DMS53 treated with DMSO at 0.1 percent for 48 hours (cell line): Measurements from ENCODE around the gene CYP26B1.

Experiments
- DNase-seq: peaks from one replicate; lab custom pipeline; 2025; ENCODE audit not compliant: unreplicated experiment; lab: John Stamatoyannopoulos, UW

Gene CYP26B1, protein sequence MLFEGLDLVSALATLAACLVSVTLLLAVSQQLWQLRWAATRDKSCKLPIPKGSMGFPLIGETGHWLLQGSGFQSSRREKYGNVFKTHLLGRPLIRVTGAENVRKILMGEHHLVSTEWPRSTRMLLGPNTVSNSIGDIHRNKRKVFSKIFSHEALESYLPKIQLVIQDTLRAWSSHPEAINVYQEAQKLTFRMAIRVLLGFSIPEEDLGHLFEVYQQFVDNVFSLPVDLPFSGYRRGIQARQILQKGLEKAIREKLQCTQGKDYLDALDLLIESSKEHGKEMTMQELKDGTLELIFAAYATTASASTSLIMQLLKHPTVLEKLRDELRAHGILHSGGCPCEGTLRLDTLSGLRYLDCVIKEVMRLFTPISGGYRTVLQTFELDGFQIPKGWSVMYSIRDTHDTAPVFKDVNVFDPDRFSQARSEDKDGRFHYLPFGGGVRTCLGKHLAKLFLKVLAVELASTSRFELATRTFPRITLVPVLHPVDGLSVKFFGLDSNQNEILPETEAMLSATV

DNA sequence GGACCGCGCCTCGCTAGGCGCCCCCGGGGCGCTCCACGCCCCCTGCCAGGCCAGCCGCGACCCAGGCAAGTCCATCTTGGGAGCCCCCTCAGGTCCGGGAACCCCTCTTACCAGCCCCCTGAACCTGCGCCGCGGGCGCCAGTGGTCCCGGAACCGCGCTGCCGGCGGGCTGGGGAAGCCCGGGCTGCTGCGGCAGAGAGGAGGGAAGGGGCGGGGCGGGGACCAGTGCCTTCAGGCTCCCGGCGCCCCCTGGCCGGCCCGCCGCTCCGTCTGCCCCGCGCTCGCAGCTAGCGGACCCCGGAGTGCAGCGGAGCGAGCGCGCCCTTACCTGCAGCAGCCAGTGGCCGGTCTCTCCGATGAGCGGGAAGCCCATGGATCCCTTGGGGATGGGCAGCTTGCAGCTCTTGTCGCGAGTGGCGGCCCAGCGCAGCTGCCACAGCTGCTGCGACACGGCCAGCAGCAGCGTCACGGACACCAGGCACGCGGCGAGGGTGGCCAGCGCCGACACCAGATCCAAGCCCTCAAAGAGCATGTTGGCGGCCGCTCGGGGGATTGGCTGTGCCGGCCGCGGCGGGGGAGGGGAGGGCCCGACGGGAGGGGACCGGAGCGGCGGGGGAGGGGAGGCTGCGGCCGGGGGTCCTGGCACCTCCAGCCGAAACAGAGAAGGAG lies at the start of gene CYP26B1:
Gene CYP26B1, minus strand, starts transcription at position 560 of the 669 bp plus-strand sequence. Its CDS starts 28 bp downstream, at position 532.
- DNase-seq, result no peak

DNA sequence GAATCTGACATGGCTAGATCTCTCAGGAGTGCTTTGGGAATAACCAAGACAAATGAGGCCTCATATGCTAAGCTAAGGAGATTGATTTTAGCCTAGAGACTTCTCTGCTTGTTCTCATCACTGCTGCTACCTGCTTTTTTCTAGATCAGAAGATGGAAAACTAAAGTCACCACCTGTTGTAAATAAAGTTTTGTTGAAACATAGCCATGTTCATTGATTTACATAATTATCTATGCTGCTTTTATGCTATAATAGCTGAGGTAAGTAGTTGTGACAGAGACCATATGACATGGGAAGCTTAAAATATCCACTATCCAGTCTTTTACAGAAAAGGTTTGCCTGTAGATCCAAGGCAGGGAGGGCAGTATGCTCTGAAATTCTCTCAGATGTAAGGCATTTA lies 46.1 kb upstream of the CYP26B1 start:
- DNase-seq, result no peak

DNA sequence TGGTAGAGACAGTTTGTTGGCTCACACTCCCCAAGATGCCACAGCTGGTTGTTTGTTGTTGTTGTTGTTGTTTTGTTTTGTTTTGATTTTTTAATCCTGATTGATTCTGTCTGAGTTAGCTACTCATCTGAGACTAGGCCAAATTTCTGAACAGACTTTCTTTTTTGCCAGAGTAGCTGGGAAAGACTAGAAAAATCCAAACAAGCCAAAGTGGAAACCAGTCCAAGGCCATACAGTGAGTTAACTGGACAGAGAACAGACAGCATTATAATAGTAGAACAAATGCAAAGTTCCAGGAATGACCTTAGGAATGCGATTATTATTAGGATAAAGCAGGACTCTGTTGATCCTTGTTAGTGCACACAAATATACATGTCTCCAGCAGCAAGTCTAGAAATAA lies 43.8 kb upstream of the CYP26B1 start:
- DNase-seq, result no peak

DNA sequence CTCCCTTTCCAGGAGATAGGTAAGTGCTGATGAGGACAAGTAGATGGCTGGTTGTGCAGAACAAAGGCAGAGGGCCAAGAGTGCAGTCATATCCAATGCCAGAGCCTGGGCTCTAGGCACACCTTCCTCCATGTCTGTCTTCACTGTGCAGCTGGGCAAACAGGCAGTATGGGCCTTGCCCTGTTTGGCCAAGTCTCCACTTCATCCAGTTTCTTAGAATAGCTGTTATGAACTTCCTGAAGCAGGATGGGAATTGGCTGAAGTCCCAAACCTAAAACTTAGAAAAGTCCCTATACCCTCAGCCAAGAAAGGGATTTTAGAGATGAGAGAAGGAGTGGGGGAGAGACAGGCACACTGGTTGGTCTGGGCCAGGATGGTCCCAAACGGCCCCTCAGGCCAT lies 37.5 kb upstream of the CYP26B1 start:
- DNase-seq, result no peak

DNA sequence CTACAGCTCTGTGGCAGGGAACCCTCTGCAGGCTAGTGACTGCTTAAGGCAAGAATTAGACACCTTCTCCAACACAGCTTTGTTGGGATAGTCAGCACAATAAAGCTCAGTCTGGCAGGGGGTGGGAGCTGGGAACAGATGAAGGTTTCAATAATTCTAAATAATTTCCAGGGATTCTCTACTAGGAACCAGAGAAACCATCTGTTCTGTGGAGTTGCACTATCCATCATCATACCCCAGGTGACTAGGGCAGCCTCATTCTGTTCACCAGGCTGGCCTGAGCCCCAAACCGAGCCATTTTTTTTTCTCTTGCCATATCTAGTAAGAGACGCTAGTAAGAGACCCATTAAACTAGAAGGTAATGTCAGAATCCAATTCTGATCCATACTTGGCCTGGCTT lies 35.8 kb upstream of the CYP26B1 start:
- no peak for DNase-seq

DNA sequence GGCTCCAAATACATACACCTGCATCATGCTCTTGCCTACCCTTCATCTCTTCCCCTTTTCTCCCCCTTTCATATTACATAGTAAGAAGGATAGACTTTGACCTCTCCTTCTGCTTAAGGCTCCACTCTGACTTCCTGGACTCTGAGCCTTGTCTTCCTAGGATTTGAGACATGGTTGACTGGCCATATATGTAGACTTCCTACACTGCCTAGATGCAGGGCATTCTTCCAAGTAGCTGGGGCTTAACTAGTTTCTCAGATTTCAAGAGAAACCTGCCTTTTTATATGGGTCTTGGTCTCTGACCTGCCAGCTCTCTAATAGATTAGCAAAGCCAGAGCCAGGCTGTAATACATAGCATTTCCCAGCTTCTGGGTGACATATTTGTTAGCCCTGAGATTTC lies 35.4 kb upstream of the CYP26B1 start:
- no peak for DNase-seq

DNA sequence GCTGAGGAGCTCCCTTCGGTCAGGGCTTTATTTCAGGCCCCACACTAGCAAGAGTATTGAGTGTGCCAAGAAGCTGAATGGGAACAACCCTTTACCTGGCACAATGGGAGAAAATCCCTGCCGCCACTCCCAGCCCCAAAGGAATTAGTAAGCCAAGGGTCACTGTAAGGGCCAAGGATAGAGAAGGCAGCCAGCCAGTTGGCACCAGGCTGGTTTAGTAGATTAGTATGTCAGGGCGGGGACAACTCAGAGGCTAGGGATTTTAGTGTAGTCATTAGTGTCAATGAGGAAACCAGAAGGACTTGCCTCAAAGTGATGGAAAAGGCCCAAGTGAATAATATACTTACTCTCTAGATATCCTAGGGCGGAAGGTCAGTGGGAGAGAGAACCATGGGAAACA lies 34.9 kb upstream of the CYP26B1 start:
- DNase-seq, result no peak

DNA sequence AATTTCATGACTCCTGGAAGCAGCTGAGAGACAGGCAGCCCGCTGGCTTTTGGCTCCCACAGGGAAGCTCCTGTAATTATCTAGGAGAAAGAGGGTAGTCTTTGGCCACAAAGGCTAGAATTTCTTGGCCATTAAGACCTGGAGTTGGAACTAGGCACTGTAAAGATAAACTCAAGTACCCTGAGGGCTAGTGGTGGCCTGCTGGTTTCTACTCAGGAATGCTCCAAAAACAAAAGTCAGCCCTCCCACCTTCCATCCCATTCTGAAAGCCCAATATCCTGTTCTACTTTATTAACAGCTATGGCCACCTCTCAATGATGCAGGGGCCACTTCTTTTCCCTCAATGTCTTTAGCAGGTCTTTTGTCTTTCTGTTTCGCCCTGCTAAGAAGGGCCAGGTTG lies 34.0 kb upstream of the CYP26B1 start:
- DNase-seq, result no peak

DNA sequence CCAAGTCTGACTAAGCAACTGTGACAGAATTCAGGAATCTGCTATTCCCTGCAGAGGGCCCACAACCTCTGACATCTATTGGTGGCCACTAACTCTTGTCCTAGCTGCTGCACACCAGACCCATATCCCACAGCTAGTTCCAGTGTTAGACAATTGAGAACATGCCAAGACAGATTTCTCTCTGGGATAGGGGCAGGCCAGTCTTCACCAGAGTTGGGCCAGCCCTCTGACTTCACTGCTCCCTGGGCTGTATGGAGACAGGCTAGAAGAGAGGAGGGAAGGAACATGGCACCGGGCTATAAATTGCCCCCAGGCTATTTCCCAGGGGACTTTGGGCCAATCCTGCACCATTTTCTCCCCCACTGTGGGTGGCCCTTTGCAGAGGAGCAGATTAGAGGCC lies 32.7 kb upstream of the CYP26B1 start:
- no peak for DNase-seq

DNA sequence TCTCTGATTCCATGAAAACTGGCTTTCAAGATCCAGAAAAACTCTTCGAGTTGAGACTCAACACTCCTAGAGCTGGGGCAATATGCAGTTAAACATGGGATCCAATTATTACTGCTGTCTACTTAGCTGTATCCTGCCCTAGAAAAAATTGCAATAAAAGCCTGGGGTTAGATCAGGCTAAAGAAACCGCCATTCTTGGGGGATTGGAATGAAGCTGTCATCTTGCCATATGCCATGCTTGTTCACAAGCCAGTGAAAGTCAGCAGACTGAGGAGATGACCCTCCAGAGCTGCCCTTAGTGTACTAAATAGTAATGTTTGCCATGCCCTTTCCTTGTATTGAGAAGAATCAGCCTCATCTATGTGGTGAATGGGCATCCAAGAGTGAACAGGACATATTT lies 30.9 kb upstream of the CYP26B1 start:
- no peak for DNase-seq

DNA sequence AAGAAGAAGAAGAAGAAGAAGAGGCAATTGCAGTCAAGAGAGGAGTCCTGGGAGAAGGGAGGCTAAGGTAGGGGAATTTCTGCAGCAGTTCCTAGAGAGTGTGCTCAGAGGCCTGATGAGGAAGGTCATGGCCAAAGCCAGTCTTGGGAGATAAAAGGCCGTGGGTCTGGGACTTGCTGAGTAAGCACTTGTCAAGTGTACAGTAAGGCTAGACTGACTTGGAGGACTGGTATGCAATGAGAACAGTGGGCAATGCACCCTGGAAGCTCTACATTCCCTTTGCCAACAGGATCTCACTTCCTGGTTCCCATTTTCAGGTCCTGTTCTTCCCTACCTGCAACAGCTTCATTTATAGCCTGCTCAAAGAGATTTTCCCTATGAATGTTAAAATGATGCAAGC lies 28.6 kb upstream of the CYP26B1 start:
- DNase-seq, result no peak

DNA sequence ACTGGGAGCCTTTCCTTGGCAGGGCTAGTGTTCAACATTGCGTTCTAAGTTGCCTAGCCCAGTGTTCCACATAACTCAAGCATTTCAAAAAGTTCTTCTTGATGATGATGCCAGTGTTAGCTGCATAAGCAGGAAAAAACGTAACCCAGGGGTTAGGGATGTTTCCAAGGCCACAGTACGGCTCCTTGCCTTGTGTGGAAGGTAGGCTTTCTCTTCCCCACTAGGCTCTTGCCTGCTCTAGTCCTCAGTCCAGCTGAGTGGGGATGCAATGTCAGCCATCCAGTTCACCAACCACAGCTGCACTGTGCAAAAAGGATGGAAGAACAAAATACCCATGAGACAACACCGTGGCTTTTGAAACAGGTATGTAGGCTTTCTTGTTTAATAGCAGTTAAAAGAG lies 28.0 kb upstream of the CYP26B1 start:
- DNase-seq, result no peak

DNA sequence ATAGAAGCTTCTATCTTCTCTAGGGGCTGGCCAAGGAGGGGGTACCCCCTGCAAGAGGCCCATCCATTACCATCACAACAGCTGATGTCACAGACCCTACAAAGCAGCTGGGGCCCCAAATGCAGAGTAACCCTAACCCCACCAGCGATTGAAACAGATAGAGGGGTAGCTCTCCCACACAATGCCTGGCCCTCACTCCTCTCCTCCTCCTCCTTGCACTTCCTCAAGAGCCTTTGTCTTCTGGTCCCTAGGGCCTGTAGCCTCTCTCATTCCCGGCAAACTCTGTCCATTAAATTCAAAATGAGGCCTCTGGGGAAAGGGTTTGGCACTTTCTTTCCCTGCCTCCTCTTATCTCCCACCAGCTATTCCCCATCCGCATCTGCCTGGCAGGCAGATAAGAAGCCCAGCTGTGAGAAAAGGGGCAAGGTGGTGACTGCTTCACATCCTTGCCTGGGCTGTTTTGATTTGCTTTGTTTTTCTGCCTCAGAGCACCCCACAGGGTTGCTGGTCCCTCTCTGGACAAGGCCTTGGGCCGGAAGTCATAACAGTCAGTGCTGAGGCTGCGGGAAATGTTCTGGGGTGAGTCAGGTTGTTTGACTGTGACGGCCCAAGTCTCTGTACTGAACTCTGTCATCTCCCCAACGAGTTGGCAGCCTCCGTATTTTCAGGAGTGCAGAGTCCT lies 26.1 kb upstream of the CYP26B1 start:
- no peak for DNase-seq

DNA sequence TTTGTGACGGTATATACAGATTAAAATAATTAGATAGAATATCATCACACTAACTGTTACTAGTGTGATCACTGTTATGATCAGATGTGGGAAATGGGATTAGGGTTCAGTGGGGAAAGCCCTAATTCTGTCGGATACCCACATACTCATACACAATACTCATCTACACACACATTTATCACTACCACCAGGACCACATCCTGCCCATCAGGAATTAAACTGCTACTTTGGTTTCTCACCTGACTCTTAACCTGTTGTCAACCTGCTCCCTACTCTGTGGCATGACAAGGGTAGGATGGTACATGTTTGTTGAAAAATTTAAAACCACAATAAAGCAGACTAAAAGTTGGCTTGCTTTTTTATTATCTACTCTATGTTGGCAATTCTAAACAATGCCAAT lies 24.8 kb upstream of the CYP26B1 start:
- no peak for DNase-seq

DNA sequence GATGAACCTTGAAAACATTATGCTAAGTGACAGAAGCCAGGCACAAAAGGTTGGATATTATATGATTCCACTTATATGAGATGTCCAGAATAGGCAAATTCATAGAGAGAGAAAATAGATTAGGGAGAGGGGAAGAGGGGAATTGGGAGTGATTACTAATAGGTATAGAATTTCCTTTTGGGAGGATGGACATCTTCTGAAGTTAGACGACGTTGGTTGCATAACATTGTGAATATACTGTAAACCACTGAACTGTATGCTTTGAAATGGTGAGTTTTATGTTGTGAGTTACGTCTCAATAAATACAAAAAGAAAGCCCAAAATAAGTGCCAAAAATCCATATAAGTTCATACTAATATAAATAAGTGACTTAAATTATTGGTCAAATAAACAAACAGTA lies 18.6 kb upstream of the CYP26B1 start:
- no peak for DNase-seq

DNA sequence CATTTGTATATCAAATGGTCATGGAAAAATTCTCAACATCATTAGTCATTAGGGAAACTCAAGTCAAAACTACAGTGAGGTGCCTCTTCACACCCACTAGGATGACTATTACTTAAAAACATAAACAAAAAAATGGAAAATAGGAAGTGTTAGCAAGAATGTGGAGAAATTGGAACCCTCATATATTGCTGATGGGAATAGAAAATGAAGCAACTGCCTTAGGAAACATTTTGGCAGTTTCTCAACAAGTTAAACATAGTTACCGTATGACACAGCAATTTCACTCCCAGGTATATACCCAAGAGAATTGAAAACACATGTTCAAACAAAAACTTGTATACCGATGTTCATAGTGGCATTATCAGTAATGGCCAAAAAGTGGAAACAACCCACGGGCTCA lies 18.1 kb upstream of the CYP26B1 start:
- DNase-seq, result no peak

DNA sequence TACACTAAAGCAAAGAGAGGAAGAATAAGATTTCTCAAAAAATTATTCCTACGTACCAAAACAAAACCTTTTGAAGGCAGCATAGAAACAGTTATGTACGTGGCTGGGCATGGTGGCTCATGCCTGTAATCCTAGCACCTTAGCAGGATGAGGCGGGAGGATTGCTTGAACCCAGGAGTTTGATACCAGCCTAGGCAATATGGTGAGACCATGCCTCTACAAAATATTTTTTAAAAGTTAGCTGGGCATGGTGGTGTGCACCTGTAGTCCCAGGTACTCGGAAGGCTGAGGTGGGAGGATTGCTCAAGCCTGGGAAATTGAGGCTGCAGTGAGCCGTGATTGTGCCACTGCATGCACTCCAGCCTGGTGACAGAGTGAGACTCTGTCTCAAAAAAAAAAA lies 14.9 kb upstream of the CYP26B1 start:
- no peak for DNase-seq

DNA sequence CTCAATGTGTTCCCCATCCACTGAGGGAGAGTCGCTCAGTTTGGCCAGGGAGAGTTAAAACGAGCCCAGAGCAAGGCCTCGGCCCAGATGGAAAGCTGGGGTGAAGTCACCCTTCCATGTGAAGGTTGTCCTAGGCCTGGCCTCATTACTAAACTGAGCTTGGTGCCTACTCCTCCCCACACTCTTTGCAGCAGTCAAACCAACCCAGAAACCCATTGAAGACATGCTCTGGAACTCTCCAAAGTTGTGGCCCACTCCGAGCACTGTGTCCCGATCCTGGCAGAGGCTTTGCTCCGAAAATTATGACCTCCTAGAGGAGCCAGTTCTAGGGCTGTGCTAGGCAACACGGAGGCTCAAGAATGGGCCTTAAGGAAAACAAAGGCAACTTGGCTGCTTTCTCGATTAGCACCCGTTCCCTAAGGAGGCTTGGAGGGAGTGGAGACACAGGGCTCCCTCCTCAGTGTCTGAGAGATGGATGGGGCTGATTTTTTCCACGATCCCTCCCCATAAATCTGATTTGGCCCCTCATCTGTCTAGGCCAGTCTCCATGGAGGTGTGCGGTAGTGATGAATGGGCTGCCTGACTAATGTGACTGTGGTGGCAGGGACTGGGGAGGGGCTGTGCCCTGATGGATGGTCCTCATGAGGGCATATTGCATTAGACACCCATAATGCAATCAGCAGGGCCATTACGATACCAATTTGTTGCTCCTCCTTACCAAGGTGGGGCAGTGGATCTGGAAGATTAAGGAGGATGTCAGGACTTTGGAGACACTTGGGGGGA lies 11.7 kb upstream of the CYP26B1 start:
- no peak for DNase-seq

DNA sequence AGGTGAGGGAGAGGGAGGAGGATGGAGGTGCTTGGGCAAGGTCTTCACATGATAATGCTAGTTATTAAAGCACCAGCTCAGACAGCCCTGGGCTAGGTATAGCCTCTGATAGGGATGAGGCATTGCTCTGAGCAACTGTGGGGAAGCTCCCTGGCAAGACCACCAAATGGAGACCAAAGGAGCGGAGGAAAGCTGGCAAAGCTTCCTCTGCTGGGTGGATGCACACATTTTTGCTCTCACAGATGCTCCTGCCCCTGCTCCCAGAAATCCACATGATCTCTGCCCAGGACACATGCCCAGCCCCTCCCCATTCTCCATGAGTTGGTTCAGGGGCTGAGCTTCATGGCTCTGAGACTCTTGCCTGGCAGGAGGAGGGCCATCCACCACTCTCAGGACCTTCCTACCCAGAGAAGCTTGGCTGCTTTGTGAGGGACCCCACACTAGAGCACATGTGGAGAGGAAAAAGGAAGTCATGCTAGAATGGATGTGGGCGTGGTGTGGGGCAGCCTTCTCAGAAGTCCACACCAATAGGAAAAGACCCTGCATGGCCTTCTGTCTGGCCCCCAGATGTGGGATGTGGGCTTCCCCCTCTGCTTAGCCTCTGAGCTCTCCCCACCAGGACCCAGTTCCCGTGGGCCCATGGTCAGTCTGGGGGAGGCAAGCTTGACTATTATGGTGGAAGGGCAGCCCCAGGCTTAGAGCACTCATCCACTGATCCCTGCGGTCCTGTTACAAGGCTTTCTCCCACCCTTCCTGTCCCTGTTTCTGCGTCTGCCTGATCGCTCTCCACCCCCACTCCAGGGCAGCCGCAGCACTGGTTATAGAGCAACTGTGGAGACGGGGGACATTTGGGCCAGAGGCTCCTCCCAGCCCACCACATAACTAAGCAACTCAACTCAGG lies 10.5 kb upstream of the CYP26B1 start:
- DNase-seq, result no peak

DNA sequence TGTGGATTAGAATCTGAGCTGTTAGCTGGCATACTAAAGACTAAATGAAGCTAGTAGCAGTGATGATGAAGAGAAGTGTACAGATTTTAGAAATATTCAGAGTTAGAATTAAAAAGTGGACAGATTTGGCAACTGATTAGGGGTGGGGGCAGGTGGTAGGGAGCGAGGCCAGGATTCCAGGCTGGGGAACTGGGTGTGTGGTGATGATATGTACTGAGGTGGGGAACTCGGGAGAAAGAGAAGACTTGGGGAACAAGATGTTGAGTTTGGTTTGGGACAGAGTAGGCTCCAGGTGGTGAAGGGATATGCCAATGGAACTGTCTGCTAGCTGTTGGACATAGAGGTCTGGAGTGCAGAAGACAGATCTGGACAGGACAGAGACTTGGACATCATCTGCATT lies 9.2 kb upstream of the CYP26B1 start:
- no peak for DNase-seq
